Measurements from ENCODE around the gene ZNF600. TPM values are rescaled to one million over a fixed set of nuclear protein-coding genes. Genes with fewer than 3 reads are reported as not detected.
"Not testable (repeated sequence)": the region's sequence is repeated elsewhere in the genome, so short reads cannot be mapped to it uniquely, and the experiment has no call there.

ZNF600 gene
- total RNA-seq, 1 donor from 2014 or later, result 4.8 TPM

DNA sequence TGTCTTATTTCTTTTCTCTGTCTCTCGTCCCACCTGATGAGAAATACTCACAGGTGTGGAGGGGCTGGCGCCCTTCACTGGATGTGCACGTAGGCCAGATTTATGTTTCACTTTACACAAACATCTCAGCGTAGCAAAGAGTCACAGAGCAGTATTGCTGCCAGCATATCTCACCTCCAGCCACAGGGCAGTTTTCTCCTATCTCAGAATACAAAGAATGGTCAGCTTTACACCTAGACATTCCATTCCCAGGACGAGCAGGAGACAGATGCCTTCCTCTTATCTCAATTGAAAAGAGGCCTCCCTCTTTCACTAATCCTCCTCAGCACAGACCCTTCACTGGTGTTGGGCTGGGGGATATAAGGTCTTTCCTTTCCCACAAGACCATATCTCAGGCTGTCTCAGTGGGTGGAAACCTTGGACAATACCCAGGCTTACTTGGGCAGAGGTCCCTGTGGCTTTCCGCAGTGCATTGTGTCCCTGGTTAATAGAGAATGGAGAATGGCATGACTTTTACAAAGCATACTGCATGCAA lies 44.6 kb downstream of the ZNF600 start:
- no peak overlapping the region for H3K27ac ChIP-seq
- H3K9me3 ChIP-seq, result no peaks in the 10 kb centered on the region
- no peak for TF ChIP-seq CTCF (IDR thresholded peaks at IDR 0.05)
- no peaks in the 10 kb centered on the region for H3K27me3 ChIP-seq
- H3K4me3 ChIP-seq, result no peak overlapping the region
- DNase-seq (ENCODE audit: low spot score in 2 of 2), result no peak
- H3K36me3 ChIP-seq, result no peaks in the 10 kb centered on the region
- intact Hi-C loops (cut with DNase I), result no loop called here
- no peaks in the 10 kb centered on the region for H3K4me1 ChIP-seq

- intact Hi-C loops (cut with DNase I); DNase-seq (ENCODE audit: low spot score in 2 of 2): not testable (repeated sequence)
These were observed 45.2 kb downstream of the ZNF600 start for GRCh38 chr19:52741371-52741770.

DNA sequence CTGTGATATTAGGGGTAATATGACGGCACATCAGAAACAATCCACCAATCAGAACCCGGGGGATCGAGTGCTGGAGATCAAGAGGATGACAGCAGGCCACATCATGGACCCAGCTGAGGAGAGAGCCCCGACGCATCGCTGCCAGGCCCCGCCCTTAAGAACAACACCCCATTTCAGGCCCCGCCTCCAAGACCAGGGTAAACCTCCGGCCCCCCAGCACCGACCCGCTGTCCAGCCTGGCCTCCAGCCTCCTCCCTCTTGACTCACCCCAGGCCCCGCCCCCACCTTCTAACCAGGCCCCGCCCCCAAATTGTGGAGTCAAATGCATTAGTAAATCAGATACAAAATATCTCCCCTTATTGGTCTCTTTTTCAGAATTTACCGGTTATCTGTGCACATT lies 47.0 kb downstream of the ZNF600 start:
- H3K36me3 ChIP-seq, result no peaks in the 10 kb centered on the region
- no peak for DNase-seq (ENCODE audit: low spot score in 2 of 2)
- no peaks in the 10 kb centered on the region for H3K27me3 ChIP-seq
- intact Hi-C loops (cut with DNase I), result loop anchor here (5.0 to 10.0 kb wide), 3 partner anchors 158 to 345 kb away; partner anchors contain the start of genes ZNF320 and ZNF528
- H3K27ac ChIP-seq, result no peak overlapping the region
- no peaks in the 10 kb centered on the region for H3K9me3 ChIP-seq
- no peak overlapping the region for H3K4me3 ChIP-seq
- H3K4me1 ChIP-seq, result peaks cover 0 to 5% of the 10 kb centered on the region in 2 donors
- TF ChIP-seq CTCF (IDR thresholded peaks at IDR 0.05), result no peak

More at GRCh38 chr19:52741371-52741770, 45.2 kb downstream of the ZNF600 start:
- not testable (repeated sequence) for H3K27ac ChIP-seq, H3K4me1 ChIP-seq, H3K36me3 ChIP-seq, H3K4me3 ChIP-seq, H3K9me3 ChIP-seq, H3K27me3 ChIP-seq

- H3K4me3 ChIP-seq, result peak overlapping the region in 1 of 2 donors; percentile 81
- intact Hi-C loops (cut with DNase I), result loop anchor here (1.0 to 10.0 kb wide), 9 partner anchors 45 to 367 kb away; partner anchors contain the start of genes ZNF160, ZNF320, ZNF528 and ZNF600
These were observed 50.9 kb downstream of the ZNF600 start for GRCh38 chr19:52735734-52736133.

DNA sequence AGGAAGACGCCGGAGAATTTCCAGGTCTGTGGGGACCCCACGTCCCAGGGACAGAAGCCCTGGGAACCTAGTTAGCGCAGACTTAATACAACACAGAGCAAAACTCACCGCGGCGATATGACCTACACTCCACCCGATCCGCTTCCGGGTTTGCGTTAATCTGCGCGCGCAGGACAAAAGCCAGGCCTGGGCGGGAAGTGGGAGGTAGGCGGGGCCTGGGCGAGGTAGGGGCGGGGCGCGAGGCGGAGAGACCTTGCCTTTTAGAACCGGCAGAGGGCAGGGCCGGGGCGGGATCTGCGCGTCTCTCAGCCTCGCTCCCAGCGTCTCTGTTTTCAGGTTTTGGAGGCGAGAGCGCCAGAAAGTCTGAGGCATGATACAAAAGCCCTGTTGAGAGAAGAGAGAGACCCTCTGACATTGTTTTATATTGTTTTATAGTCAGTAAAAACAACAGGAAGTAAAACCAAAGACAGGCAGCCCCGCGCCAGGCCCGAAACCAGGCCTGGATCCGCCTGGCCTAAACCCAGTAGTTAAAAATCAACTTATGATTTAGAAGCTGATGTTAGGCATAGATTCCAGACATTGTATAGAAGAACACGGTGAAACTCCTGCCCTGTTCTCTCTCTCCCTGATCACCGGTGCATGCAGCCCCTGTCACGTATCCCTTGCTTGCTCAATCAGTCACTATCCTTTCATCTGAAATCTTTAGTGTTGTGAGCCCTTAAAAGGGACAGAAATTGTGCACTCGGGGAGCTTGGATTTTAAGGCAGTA lies 51.5 kb downstream of the ZNF600 start, which contains the start of gene ZNF611:
TSS of gene ZNF611 (minus strand) at position 152 of the 769 bp plus-strand sequence. CDS start 19,150 bp downstream, outside the sequence.
- peaks cover 0 to 4% of the 10 kb centered on the region in 2 donors for H3K36me3 ChIP-seq
- no peaks in the 10 kb centered on the region for H3K27me3 ChIP-seq
- H3K4me3 ChIP-seq, result peak within 1 kb of the TSS; percentile 81 to 82
- peak; percentile 68 to 79 (median 74) for TF ChIP-seq CTCF (IDR thresholded peaks at IDR 0.05)
- peak; percentile 86 to 99 for DNase-seq (ENCODE audit: low spot score in 2 of 2)
- intact Hi-C loops (cut with DNase I), result loop anchor here (1.0 to 10.0 kb wide), 9 partner anchors 45 to 368 kb away; partner anchors contain the start of genes ZNF160, ZNF320, ZNF528 and ZNF600
- peak within 1 kb of the TSS; percentile 78 to 88 for H3K27ac ChIP-seq
- H3K4me1 ChIP-seq, result peaks cover 0 to 5% of the 10 kb centered on the region in 2 donors
- no peaks in the 10 kb centered on the region for H3K9me3 ChIP-seq

More at GRCh38 chr19:52735734-52736133, 50.9 kb downstream of the ZNF600 start:
- Histone ChIP-seq H3K4me1 (peaks cover 0 to 5% of the 10 kb centered on the region in 2 donors), H3K36me3 (no peaks in the 10 kb centered on the region), H3K27me3 (no peaks in the 10 kb centered on the region), H3K27ac (peak overlapping the region; percentile 78 to 88), H3K9me3 (no peaks in the 10 kb centered on the region)
- no peak for TF ChIP-seq CTCF (IDR thresholded peaks at IDR 0.05)
- peak; percentile 14 to 77 for DNase-seq (ENCODE audit: low spot score in 2 of 2)

Measured in ascending aorta (tissue), 2 donors.